HFF-Myc (cell line): Measurements from ENCODE around the gene FBLN1.
"Not testable (repeated sequence)": the region's sequence is repeated elsewhere in the genome, so short reads cannot be mapped to it uniquely, and the experiment has no call there.

Experiments
- DNase-seq: peaks from one replicate; pipeline ENCODE4 v3.0.0-alpha.2; 2011; ENCODE audit warnings: low read depth; ENCODE audit errors: extremely low read depth
- H3K4me3 ChIP-seq: replicated peaks from 2 replicates; pipeline ENCODE4 v1.5.1; 2011; ENCODE audit warnings: low read depth, mild to moderate bottlenecking, control low read depth, low read length
- CTCF ChIP-seq: IDR thresholded peaks from 2 replicates; pipeline ENCODE4 v1.5.1; 2012; ENCODE audit warnings: mild to moderate bottlenecking, low read depth, low read length, control low read depth; ENCODE audit errors: missing control alignments

FBLN1 gene

GRCh38 chr22:45586651-45587405, 84.1 kb downstream of the FBLN1 start:
- TF ChIP-seq CTCF = no peak
- no peak for DNase-seq
- H3K4me3 ChIP-seq = no peak overlapping the region

- TF ChIP-seq CTCF = no peak
- H3K4me3 ChIP-seq = no peak overlapping the region
- no peak for DNase-seq
These were observed 85.2 kb downstream of the FBLN1 start for GRCh38 chr22:45587638-45588505.

GRCh38 chr22:45589556-45589955, 86.9 kb downstream of the FBLN1 start:
- no peak for DNase-seq
- TF ChIP-seq CTCF = no peak
- no peak overlapping the region for H3K4me3 ChIP-seq

- TF ChIP-seq CTCF = no peak
- no peak for DNase-seq
- no peak overlapping the region for H3K4me3 ChIP-seq
These were observed 87.6 kb downstream of the FBLN1 start for GRCh38 chr22:45590262-45590661.

- peak; percentile 35 for DNase-seq
- not testable (repeated sequence) for H3K4me3 ChIP-seq
These were observed 89.0 kb downstream of the FBLN1 start for GRCh38 chr22:45591633-45592213.

- no peak for TF ChIP-seq CTCF
- no peak for DNase-seq
- no peak overlapping the region for H3K4me3 ChIP-seq
These were observed 91.6 kb downstream of the FBLN1 start for GRCh38 chr22:45594123-45594941.
